BE2C (cell line): ENCODE measurements around the gene STK32C.

Experiments
- DNase-seq: peaks from one replicate; pipeline ENCODE4 v3.0.0-alpha.2; 2020
- H3K27me3 ChIP-seq: fragments of 250-450 bp; sonication (Bioruptor Pico); 2 replicates; pipeline ENCODE4 v1.5.1; 2020; ENCODE audit warnings: mild to moderate bottlenecking
- H3K36me3 ChIP-seq: fragments of 250-450 bp; sonication (Bioruptor Pico); 2 replicates; pipeline ENCODE4 v1.5.1; 2020; ENCODE audit warnings: mild to moderate bottlenecking
- H3K4me1 ChIP-seq: fragments of 250-450 bp; sonication (Bioruptor Pico); 2 replicates; pipeline ENCODE4 v1.5.1; 2020
- H3K4me3 ChIP-seq: 2 replicates; pipeline ENCODE4 v1.5.1; 2011; ENCODE audit warnings: low read depth, low read length
- H3K9me3 ChIP-seq: fragments of 250-450 bp; sonication (Bioruptor Pico); 2 replicates; pipeline ENCODE4 v1.5.1; 2020
- CTCF ChIP-seq: IDR thresholded peaks from 2 replicates; pipeline ENCODE4 v1.5.1; 2012; ENCODE audit warnings: mild to moderate bottlenecking, low read depth, low read length

The STK32C gene

GRCh38 chr10:132246296-132246695, 61.5 kb downstream of the STK32C start:
- H3K4me3 ChIP-seq = no peak overlapping the region
- TF ChIP-seq CTCF = no peak
- H3K36me3 ChIP-seq = no peaks in the 10 kb centered on the region
- H3K27me3 ChIP-seq = no peaks in the 10 kb centered on the region
- DNase-seq = no peak
- H3K4me1 ChIP-seq = no peaks in the 10 kb centered on the region
- no peaks in the 10 kb centered on the region for H3K9me3 ChIP-seq

- DNase-seq = no peak
- H3K4me1 ChIP-seq = no peaks in the 10 kb centered on the region
- H3K27me3 ChIP-seq = no peaks in the 10 kb centered on the region
- no peak overlapping the region for H3K4me3 ChIP-seq
- H3K9me3 ChIP-seq = no peaks in the 10 kb centered on the region
- TF ChIP-seq CTCF = no peak
- no peaks in the 10 kb centered on the region for H3K36me3 ChIP-seq
Observed at GRCh38 chr10:132245056-132245455, 62.7 kb downstream of the STK32C start.

- no peak for TF ChIP-seq CTCF
- H3K4me3 ChIP-seq = no peak overlapping the region
- no peak for DNase-seq
- H3K4me1 ChIP-seq = no peaks in the 10 kb centered on the region; the same call in 1 of the 2 replicates
- no peaks in the 10 kb centered on the region for H3K36me3 ChIP-seq
- no peaks in the 10 kb centered on the region for H3K9me3 ChIP-seq
- no peaks in the 10 kb centered on the region for H3K27me3 ChIP-seq
Observed at GRCh38 chr10:132243626-132244025, 64.1 kb downstream of the STK32C start.

- TF ChIP-seq CTCF = no peak
- H3K4me1 ChIP-seq = no peaks in the 10 kb centered on the region; the same call in 1 of the 2 replicates
- no peaks in the 10 kb centered on the region for H3K9me3 ChIP-seq
- no peaks in the 10 kb centered on the region for H3K36me3 ChIP-seq
- H3K27me3 ChIP-seq = no peaks in the 10 kb centered on the region
- no peak for DNase-seq
- no peak overlapping the region for H3K4me3 ChIP-seq
Observed at GRCh38 chr10:132243141-132243540, 64.6 kb downstream of the STK32C start.

GRCh38 chr10:132242103-132242840, 65.5 kb downstream of the STK32C start:
- DNase-seq = no peak
- H3K4me1 ChIP-seq = no peaks in the 10 kb centered on the region; the same call in 1 of the 2 replicates
- TF ChIP-seq CTCF = no peak
- no peak overlapping the region for H3K4me3 ChIP-seq
- H3K36me3 ChIP-seq = no peaks in the 10 kb centered on the region
- no peaks in the 10 kb centered on the region for H3K27me3 ChIP-seq
- H3K9me3 ChIP-seq = no peaks in the 10 kb centered on the region

- Histone ChIP-seq H3K4me1 (no peaks in the 10 kb centered on the region; the same call in 1 of the 2 replicates), H3K27me3 (no peaks in the 10 kb centered on the region), H3K4me3 (no peak overlapping the region), H3K9me3 (no peaks in the 10 kb centered on the region), H3K36me3 (no peaks in the 10 kb centered on the region)
- no peak for DNase-seq
- no peak for TF ChIP-seq CTCF
Observed at GRCh38 chr10:132241496-132241895, 66.3 kb downstream of the STK32C start.
